ENCODE measurements around the gene SNW1.

The SNW1 gene

DNA sequence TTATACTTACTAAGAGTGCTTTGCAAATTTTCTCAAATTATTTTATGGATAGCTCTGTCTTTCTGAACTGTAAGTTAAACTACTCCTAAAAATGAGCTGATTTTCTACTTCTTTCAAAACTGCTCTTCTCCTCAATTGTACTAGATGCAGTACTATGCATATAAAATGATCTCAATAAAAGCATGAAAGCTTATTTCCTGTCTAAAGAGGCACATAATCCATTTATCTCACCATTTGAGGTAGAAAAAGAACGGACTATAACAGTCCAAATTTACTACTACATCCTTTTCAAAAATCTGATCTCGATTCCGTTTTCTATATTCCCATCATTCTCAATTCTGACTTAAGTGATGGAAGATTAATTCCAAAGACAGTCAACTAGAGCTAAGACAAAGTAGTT is 38.7 kb downstream of the SNW1 start:
- H3K27me3 Mint-ChIP-seq (ENCODE audit: low read depth): no peaks in the 10 kb centered on the region
- peaks cover 63% of the 10 kb centered on the region for H3K36me3 Mint-ChIP-seq (ENCODE audit: low read depth)
- no peak overlapping the region for H3K4me3 Mint-ChIP-seq
- H3K4me1 Mint-ChIP-seq (ENCODE audit: low read depth): peaks cover 2% of the 10 kb centered on the region
- no peaks in the 10 kb centered on the region for H3K9me3 Mint-ChIP-seq
- no peak overlapping the region for H3K27ac Mint-ChIP-seq
- no peak for DNase-seq (ENCODE audit: low spot score)

DNA sequence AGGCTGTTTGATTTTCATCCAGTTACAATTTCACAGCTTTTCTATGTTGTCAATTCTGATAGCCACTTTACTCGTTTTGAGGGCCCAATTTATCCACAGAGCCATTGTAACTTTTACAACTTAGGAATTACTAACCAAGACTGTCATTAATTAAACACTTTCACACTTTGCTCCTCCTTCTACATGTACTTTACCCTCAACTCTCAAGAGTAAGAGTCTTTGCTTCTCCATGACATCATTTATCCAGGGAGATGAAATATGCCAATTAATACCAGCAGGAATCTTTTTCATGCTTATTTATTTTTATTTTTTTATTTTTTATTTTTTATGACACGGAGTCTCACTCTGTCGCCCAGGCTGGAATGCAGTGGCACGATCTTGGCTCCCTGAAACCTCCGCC is 39.5 kb downstream of the SNW1 start:
- Mint-ChIP-seq H3K9me3 (no peaks in the 10 kb centered on the region), H3K4me1 (ENCODE audit: low read depth) (peaks cover 2% of the 10 kb centered on the region), H3K36me3 (ENCODE audit: low read depth) (peaks cover 65% of the 10 kb centered on the region), H3K27me3 (ENCODE audit: low read depth) (no peaks in the 10 kb centered on the region), H3K4me3 (no peak overlapping the region), H3K27ac (no peak overlapping the region)
- DNase-seq (ENCODE audit: low spot score): no peak

DNA sequence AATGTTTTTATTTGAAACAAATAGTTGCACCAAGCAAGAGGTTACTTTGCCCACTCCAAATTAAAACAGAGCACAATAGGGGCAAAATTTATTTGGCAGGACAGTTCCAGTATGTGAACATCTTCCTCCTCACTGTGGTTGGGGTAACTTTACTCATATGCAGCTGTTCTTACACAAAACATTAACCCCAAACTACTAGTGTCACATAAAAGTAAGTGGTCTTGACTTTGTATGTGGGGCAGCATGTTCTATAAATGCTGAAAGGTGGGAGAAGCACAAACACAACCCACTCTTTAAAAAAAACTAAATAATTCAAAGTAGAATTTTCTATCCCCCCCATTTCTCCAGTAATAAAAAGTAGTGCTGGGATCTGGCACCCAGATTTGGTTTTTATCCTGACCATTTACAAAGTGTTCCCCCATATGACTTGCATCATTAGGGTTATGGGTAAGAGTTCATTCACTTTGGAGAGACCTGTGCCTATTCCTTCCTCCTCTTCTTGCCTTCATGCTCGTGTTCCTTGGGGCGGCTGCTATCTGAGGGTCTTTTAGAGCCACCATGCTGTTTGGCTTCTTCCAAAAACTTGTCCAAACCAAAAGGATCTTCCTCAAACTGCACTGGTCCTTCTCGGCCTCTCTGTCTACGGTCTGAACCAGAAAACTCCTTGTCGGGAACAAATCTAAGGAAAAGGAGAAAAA is 43.2 kb downstream of the SNW1 start:
- Mint-ChIP-seq H3K27ac (no peak overlapping the region), H3K27me3 (ENCODE audit: low read depth) (no peaks in the 10 kb centered on the region), H3K36me3 (ENCODE audit: low read depth) (peaks cover 57% of the 10 kb centered on the region), H3K9me3 (no peaks in the 10 kb centered on the region), H3K4me1 (ENCODE audit: low read depth) (peaks cover 5% of the 10 kb centered on the region), H3K4me3 (no peak overlapping the region)
- DNase-seq (ENCODE audit: low spot score): no peak

DNA sequence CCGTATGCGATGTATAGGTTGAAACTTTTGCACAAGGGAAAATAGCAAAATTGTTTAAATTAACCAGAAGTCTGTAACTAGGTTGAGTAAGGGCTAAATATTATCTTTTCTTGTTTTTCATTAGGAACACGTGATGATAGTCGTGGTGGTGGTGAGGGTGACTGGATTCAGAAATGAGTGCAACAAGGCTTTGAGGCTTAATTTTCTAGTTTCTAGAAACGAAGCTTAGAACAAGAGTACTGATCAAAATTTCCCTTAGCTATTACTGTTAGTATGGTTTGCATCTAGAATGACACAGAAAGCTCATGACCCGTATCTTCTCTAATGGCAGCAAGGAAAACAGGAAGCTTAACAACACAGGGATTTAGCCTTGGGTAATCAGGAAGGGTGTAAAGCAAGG is 46.0 kb downstream of the SNW1 start:
- no peak overlapping the region for H3K4me3 Mint-ChIP-seq
- peaks cover 45% of the 10 kb centered on the region for H3K36me3 Mint-ChIP-seq (ENCODE audit: low read depth)
- no peak for DNase-seq (ENCODE audit: low spot score)
- no peaks in the 10 kb centered on the region for H3K9me3 Mint-ChIP-seq
- no peaks in the 10 kb centered on the region for H3K27me3 Mint-ChIP-seq (ENCODE audit: low read depth)
- H3K4me1 Mint-ChIP-seq (ENCODE audit: low read depth): peaks cover 12% of the 10 kb centered on the region
- H3K27ac Mint-ChIP-seq: no peak overlapping the region

DNA sequence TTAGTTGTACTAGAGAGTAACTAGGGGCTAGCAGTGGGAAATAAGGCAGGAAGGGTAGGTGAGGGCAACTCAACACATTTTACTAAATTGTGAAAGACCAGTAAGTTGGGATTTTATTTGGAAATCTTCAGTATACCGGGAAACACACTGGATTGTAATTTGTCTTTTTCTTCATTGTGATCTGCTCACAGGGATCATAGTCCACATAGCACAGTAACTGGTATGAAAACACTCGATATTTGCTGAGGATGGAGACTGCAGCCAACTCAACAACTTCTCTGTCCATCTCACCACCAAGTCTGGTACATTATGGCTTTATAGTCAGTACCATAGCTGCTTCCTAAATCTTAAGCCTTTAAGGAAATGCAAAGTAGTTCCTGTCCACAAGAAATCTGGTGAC is 50.6 kb downstream of the SNW1 start:
- Mint-ChIP-seq H3K4me3 (peak overlapping the region; percentile 2), H3K4me1 (ENCODE audit: low read depth) (peaks cover 34% of the 10 kb centered on the region), H3K27ac (no peak overlapping the region), H3K36me3 (ENCODE audit: low read depth) (peaks cover 31% of the 10 kb centered on the region), H3K9me3 (no peaks in the 10 kb centered on the region), H3K27me3 (ENCODE audit: low read depth) (no peaks in the 10 kb centered on the region)
- no peak for DNase-seq (ENCODE audit: low spot score)

DNA sequence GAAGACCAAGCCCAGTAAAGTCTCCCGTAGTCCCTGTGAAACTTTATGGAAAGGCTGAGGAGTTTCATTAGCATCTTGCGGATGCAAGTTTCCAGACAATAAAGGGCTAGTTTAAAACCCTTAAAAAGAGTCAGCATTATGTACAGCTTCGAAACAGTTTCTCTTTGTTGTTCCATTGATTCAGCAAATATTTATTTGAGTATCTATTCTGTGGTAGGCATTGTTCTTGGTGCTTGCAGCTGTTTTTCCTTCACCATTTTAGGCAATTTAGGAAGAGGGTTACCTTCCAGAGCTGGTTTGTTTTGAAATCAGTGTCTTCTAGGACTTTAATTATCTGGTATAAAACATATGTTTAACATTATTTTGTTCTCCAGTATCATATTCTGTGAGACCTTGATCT is 51.5 kb downstream of the SNW1 start:
- no peaks in the 10 kb centered on the region for H3K27me3 Mint-ChIP-seq (ENCODE audit: low read depth)
- H3K36me3 Mint-ChIP-seq (ENCODE audit: low read depth): peaks cover 27% of the 10 kb centered on the region
- no peaks in the 10 kb centered on the region for H3K9me3 Mint-ChIP-seq
- H3K27ac Mint-ChIP-seq: no peak overlapping the region
- peak overlapping the region; percentile 99 for H3K4me3 Mint-ChIP-seq
- peaks cover 29% of the 10 kb centered on the region for H3K4me1 Mint-ChIP-seq (ENCODE audit: low read depth)
- DNase-seq (ENCODE audit: low spot score): no peak

DNA sequence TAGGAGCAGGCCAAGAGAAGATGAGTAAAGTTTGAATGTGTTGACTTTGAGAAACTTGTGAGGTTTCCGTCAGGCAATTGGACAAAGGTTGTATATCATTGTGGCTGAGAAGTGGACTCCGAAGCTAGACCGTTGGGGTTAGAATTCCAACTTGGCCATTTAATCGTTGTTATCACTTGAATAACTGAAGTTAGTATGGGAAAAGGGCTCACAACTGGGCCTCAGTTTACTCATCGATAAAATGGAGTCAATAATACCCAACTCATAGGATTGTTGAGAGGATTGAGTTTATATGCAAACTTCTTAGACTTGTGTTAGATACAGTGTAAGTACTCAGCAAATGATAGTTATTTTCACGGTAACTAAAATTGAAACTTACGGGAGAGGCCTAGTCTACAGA is 52.2 kb downstream of the SNW1 start:
- peak overlapping the region; percentile 99 for H3K4me3 Mint-ChIP-seq
- DNase-seq (ENCODE audit: low spot score): no peak
- H3K4me1 Mint-ChIP-seq (ENCODE audit: low read depth): peaks cover 29% of the 10 kb centered on the region
- H3K27ac Mint-ChIP-seq: peak overlapping the region; percentile 97
- H3K9me3 Mint-ChIP-seq: no peaks in the 10 kb centered on the region
- H3K27me3 Mint-ChIP-seq (ENCODE audit: low read depth): no peaks in the 10 kb centered on the region
- peaks cover 32% of the 10 kb centered on the region for H3K36me3 Mint-ChIP-seq (ENCODE audit: low read depth)

DNA sequence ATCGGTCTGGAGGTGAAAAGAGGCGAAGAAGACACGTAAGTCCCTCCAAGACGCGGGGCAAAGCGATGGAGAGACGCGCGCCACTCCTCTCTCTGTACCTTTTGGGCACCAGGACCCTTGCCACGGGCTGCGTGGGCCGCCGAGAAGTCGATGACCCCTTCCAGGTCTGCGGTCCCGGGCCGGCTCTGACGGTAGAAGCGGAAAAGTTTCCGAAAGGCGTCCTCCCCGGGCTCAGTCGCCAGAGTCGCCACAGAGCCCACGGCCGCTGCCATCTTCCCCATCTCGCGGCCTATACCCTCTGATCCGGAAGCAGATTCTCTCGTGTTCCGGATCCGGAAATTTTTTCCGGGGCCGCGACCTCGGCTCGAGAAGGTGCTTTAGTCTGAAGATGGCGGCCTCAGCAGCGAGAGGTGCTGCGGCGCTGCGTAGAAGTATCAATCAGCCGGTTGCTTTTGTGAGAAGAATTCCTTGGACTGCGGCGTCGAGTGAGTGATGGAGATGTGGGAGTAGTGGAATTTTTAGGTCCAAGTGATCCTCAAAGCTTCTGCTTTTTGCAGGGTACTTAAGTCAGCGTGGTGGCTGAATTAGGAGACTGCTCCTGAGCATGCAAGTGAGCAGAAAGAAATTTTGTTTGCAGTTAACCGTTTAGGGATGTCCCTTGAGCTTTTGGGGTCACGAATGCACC is 53.1 kb downstream of the SNW1 start, which contains the start of the genes ALKBH1 and SLIRP:
Gene ALKBH1 (minus strand): TSS at position 300 of the 685 bp plus-strand sequence. CDS start 19 bp downstream, at position 281.
Gene SLIRP (plus strand): TSS at position 380 of the 685 bp plus-strand sequence. CDS start 9 bp downstream, at position 389.
- Mint-ChIP-seq H3K4me1 (ENCODE audit: low read depth) (peaks cover 29% of the 10 kb centered on the region), H3K36me3 (ENCODE audit: low read depth) (peaks cover 32% of the 10 kb centered on the region)

DNA sequence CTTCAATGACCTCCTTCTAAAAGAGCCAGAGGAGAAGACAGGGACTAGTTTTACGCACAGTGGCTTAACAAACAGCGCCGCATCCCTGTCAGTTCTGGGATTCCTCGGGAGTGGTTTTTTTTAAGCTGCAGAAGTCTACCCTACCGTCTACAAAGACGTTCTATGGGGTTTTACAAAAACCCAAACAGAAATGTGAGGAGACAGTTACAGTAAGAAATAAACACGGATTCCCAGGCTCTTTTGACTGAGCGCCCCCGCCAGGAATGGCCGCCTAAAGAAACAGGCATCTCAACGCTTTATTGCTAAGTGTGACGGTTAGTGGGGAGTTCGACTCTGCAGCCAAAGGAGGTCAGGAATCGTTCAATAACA is 53.6 kb downstream of the SNW1 start:
- peaks cover 29% of the 10 kb centered on the region for H3K4me1 Mint-ChIP-seq (ENCODE audit: low read depth)
- H3K27ac Mint-ChIP-seq: peak overlapping the region; percentile 97
- H3K4me3 Mint-ChIP-seq: peak overlapping the region; percentile 99
- DNase-seq (ENCODE audit: low spot score): no peak
- H3K9me3 Mint-ChIP-seq: no peaks in the 10 kb centered on the region
- peaks cover 31% of the 10 kb centered on the region for H3K36me3 Mint-ChIP-seq (ENCODE audit: low read depth)
- H3K27me3 Mint-ChIP-seq (ENCODE audit: low read depth): no peaks in the 10 kb centered on the region

More for the DNA sequence above, 53.1 kb downstream of the SNW1 start, which contains the start of the genes ALKBH1 and SLIRP:
- Mint-ChIP-seq H3K4me3 (peak within 1 kb of the TSS; percentile 99), H3K27ac (peak within 1 kb of the TSS; percentile 97), H3K27me3 (ENCODE audit: low read depth) (no peaks in the 10 kb centered on the region), H3K9me3 (no peaks in the 10 kb centered on the region)
- peak; percentile 82 for DNase-seq (ENCODE audit: low spot score)

DNA sequence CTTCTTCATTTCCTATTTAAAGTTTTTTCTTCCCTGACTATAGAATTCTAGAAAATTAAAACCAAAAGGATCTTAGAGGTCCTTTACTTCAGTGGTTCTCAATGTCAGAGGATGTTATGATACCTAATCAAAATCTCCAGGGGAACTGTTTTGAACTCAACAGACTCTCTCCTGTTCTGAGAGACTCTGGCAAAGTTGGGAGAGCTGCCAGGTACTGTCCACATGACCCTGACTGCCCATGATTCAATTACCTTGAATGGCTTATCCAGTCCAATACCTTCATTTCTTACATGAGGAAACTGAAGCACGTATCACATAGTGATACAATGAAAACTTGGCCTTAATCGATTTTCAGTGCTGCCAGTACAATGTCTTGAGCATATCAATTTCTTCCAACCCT is 69.7 kb downstream of the SNW1 start:
- DNase-seq (ENCODE audit: low spot score): no peak
- no peak overlapping the region for H3K27ac Mint-ChIP-seq
- no peaks in the 10 kb centered on the region for H3K9me3 Mint-ChIP-seq
- H3K36me3 Mint-ChIP-seq (ENCODE audit: low read depth): peaks cover 37% of the 10 kb centered on the region
- no peaks in the 10 kb centered on the region for H3K27me3 Mint-ChIP-seq (ENCODE audit: low read depth)
- H3K4me3 Mint-ChIP-seq: no peak overlapping the region
- peaks cover 2% of the 10 kb centered on the region for H3K4me1 Mint-ChIP-seq (ENCODE audit: low read depth)

DNA sequence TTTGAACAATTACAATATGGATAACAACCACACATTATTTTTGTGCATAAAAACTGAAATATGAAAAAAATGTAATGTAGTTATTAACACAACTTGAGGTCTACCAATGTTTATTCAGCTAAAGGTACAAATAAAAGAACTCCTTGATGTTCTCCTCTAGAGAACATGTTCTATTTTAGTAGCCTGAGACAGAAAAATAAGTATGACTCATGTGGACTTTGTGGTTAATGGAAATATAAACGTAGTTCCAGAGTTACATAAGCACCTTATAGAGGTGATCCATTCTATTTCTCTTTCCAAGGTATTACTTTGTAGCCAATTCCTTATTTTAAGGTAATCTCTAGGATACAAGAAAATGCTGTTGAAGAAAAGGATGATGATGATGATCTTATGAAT is 78.8 kb downstream of the SNW1 start:
- no peaks in the 10 kb centered on the region for H3K9me3 Mint-ChIP-seq
- H3K36me3 Mint-ChIP-seq (ENCODE audit: low read depth): peaks cover 15% of the 10 kb centered on the region
- no peak overlapping the region for H3K27ac Mint-ChIP-seq
- DNase-seq (ENCODE audit: low spot score): no peak
- H3K4me3 Mint-ChIP-seq: no peak overlapping the region
- H3K27me3 Mint-ChIP-seq (ENCODE audit: low read depth): no peaks in the 10 kb centered on the region
- peaks cover 13% of the 10 kb centered on the region for H3K4me1 Mint-ChIP-seq (ENCODE audit: low read depth)

DNA sequence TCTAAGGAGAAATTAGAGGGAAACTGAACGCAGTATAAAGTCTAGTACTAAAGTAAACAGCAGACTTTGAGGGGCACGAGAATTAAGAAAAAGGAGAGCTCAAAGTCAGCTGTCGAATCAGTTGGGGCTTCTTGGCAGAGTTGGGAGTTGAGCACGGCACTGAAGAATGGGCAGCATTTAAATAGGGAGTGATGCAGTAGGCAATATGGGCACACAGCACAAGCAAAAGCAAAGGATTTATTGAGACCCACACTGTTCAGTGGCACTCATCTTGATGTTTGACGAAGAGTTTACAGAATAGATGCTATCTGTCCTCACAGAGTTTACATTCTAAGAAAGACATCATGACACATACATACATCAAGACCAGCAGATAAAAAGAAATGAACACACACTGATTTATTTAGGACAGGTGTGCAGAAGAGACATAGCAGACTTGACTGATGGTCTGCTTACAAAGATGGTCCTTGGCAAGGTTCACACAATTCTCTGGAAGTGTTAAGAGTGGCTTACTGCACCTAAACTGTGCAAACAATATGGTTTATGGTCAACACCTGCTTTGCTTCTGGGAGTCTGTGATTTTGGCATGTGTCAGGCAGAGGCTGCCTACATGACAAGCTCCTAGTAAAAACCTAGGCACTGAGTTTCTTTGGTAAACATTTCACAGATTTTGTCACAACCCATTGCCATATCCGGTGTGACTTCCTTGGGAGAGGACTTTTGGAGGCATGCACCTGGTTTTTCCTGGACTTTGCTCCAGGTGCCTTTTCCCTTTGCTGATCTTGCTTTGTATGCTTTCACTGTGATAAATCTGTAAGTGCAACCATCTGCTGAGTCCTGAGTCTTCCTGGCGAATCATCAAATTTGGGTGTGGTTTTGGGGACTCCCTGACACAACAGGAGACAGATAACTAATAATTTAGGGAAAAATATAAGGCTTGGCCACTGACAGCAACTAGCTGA is 79.5 kb downstream of the SNW1 start:
- DNase-seq (ENCODE audit: low spot score): no peak
- no peak overlapping the region for H3K4me3 Mint-ChIP-seq
- H3K27me3 Mint-ChIP-seq (ENCODE audit: low read depth): no peaks in the 10 kb centered on the region
- no peaks in the 10 kb centered on the region for H3K9me3 Mint-ChIP-seq
- no peak overlapping the region for H3K27ac Mint-ChIP-seq
- peaks cover 14% of the 10 kb centered on the region for H3K36me3 Mint-ChIP-seq (ENCODE audit: low read depth)
- H3K4me1 Mint-ChIP-seq (ENCODE audit: low read depth): peaks cover 13% of the 10 kb centered on the region

DNA sequence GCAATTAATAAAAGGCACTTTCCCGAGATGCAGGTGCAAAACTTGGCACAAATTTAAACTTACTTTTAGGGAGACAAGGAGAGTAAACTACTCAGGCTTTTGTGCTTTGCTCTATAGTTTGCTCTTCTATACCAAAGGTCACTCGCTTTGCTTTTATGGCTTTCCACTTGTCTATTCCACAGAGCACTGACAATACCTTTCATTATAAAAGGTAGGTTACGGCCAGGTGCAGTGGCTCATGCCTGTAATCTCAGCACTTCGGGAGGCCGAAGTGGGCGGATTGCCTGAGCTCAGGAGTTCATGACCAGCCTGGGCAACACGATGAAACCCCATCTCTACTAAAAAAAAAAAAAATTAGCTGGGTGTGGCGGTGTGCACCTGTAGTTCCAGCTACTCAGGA is 86.0 kb downstream of the SNW1 start:
- DNase-seq (ENCODE audit: low spot score): no peak
- H3K4me1 Mint-ChIP-seq (ENCODE audit: low read depth): no peaks in the 10 kb centered on the region
- no peaks in the 10 kb centered on the region for H3K27me3 Mint-ChIP-seq (ENCODE audit: low read depth)
- no peak overlapping the region for H3K27ac Mint-ChIP-seq
- H3K9me3 Mint-ChIP-seq: no peaks in the 10 kb centered on the region
- H3K36me3 Mint-ChIP-seq (ENCODE audit: low read depth): peaks cover 35% of the 10 kb centered on the region
- H3K4me3 Mint-ChIP-seq: no peak overlapping the region

DNA sequence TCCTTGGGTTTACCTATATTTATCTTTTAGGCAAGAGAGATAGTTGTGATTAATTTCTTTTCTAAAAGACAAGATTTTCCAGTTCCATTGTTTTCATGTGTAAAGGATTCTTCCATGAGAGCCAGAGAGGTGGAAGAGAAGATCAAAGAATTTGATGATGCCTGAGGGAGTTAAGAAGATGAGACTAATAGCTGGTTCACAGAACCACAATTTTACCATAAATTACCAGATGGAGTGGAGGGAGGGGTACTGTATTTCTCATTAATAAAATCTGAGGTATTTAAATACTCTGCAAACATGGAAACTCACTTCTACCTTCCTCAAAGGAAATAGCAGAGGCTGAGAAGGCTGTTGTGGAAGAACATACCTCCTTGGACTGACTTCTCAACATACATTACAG is 87.8 kb downstream of the SNW1 start:
- H3K4me3 Mint-ChIP-seq: no peak overlapping the region

More for the DNA sequence above, 87.8 kb downstream of the SNW1 start:
- Mint-ChIP-seq H3K27me3 (ENCODE audit: low read depth) (no peaks in the 10 kb centered on the region), H3K9me3 (no peaks in the 10 kb centered on the region), H3K4me1 (ENCODE audit: low read depth) (no peaks in the 10 kb centered on the region), H3K27ac (no peak overlapping the region), H3K36me3 (ENCODE audit: low read depth) (peaks cover 26% of the 10 kb centered on the region)
- no peak for DNase-seq (ENCODE audit: low spot score)

Measured in T-helper 2 cell treated with Interferon-gamma antibody and Interleukin-4, amounts not matched to agents 5 μg/mL and 100 μg/mL, for 36 hours (primary cell).